Panc1 (cell line): ENCODE data around the gene CKS1B. TPM values are rescaled to one million over a fixed set of nuclear protein-coding genes. Genes with fewer than 3 reads are reported as not detected.

ENCODE experiments used
- ATAC-seq: fragments of 200-7000 bp; cut with Tn5 transposase; 2 replicates; pipeline ENCODE4 v1.9.1; 2020; ENCODE audit warnings: mild to moderate bottlenecking, moderate library complexity
- BruUV-seq: library from RNA; stranded (reverse); fragments of 400-500 nt; replicated peaks from 2 replicates; lab custom pipeline; 2021; lab: Mats Ljungman, UMichigan
- CTCF ChIA-PET: fragments of 300-600 bp; sonication (Branson Sonifier 250); formaldehyde crosslinking; loops from one replicate; lab custom pipeline; 2022; ENCODE audit warnings: antibody characterized with exemption; lab: Charles Lee
- POLR2A ChIA-PET: fragments of 300-600 bp; sonication (Branson Sonifier 250); formaldehyde crosslinking; loops from one replicate; lab custom pipeline; 2022; ENCODE audit warnings: antibody characterized with exemption; lab: Charles Lee
- DNase-seq: peaks from one replicate; pipeline ENCODE4 v3.0.0-alpha.2; 2010; ENCODE audit warnings: low read depth, low spot score
- H3K27ac ChIP-seq: 2 replicates; pipeline ENCODE4 v1.5.1; 2011; ENCODE audit warnings: mild to moderate bottlenecking, low read length, inconsistent platforms
- H3K27me3 ChIP-seq: fragments of 200-500 bp; sonication (Bioruptor generic); 2 replicates; pipeline ENCODE4 v1.6.0; 2014; ENCODE audit warnings: low read length, inconsistent platforms; ENCODE audit not compliant: control insufficient read depth, insufficient read depth
- H3K36me3 ChIP-seq: fragments of 200-500 bp; sonication (Bioruptor generic); 2 replicates; pipeline ENCODE4 v1.5.1; 2014; ENCODE audit warnings: inconsistent platforms, mild to moderate bottlenecking, low read length, moderate library complexity; ENCODE audit not compliant: control insufficient read depth, insufficient read depth
- H3K4me1 ChIP-seq: 2 replicates; pipeline ENCODE4 v1.5.1; 2011; ENCODE audit warnings: inconsistent platforms, mild to moderate bottlenecking, low read length, moderate library complexity; ENCODE audit not compliant: control insufficient read depth, insufficient read depth
- H3K4me3 ChIP-seq, 2 experiments: 2 replicates each; pipeline ENCODE4 v1.5.1; 2011 to 2012; ENCODE audit warnings: low read depth in 2 of 2, low read length in 2 of 2, mild to moderate bottlenecking in 2 of 2, inconsistent platforms in 1 of 2, moderate library complexity in 1 of 2
- H3K9me3 ChIP-seq: fragments of 200-500 bp; sonication (Bioruptor generic); 2 replicates; pipeline ENCODE4 v1.5.1; 2014; ENCODE audit warnings: low read depth, mild to moderate bottlenecking, inconsistent platforms, low read length, moderate library complexity; ENCODE audit not compliant: control insufficient read depth, insufficient read depth
- CTCF ChIP-seq: fragments of 450-650 bp; IDR thresholded peaks from 2 replicates; pipeline ENCODE4 v1.5.1; 2017; ENCODE audit warnings: mild to moderate bottlenecking
- POLR2AphosphoS5 ChIP-seq: IDR thresholded peaks from 2 replicates; pipeline ENCODE4 v1.6.1; 2012; ENCODE audit warnings: mild to moderate bottlenecking, low read depth, low read length, moderate library complexity
- SIN3A ChIP-seq: IDR thresholded peaks from 2 replicates; pipeline ENCODE4 v1.6.1; 2012; ENCODE audit warnings: low read depth, mild to moderate bottlenecking, low read length, moderate library complexity, borderline replicate concordance; ENCODE audit not compliant: insufficient read depth
- TCF7L2 ChIP-seq: IDR thresholded peaks from 2 replicates; pipeline ENCODE4 v1.6.1; 2011; ENCODE audit warnings: mild to moderate bottlenecking, low read depth, low read length, inconsistent platforms
- in situ Hi-C: cut with HindIII; loops from 2 replicates; pipeline ENCODE4 v1.10.0; 2016; ENCODE audit warnings: low sequenced_read_pairs, low pct_unique_long_range_greater_than_20kb
- intact Hi-C: fragments of 100-400 bp; cut with micrococcal nuclease; formaldehyde crosslinking; loops from one replicate; pipeline ENCODE4 v1.10.0; 2022; ENCODE audit not compliant: unreplicated experiment
- total RNA-seq: library from RNA; stranded (reverse); gene quantifications from one replicate; pipeline ENCODE4 v1.2.1, GENCODE V29; 2021; ENCODE audit not compliant: unreplicated experiment
- TF ChIP-seq, protein P1 (sequence below), 2 experiments: IDR thresholded peaks; 2 replicates each; pipeline ENCODE4 v1.6.1; 2011 to 2012; ENCODE audit warnings: low read depth in 2 of 2, control low read depth in 1 of 2, low read length in 1 of 2, mild to moderate bottlenecking in 1 of 2, moderate library complexity in 1 of 2; ENCODE audit not compliant: insufficient read depth in 1 of 2

The CKS1B gene
- total RNA-seq, 1 experiment from 2014 or later = 212 TPM

DNA sequence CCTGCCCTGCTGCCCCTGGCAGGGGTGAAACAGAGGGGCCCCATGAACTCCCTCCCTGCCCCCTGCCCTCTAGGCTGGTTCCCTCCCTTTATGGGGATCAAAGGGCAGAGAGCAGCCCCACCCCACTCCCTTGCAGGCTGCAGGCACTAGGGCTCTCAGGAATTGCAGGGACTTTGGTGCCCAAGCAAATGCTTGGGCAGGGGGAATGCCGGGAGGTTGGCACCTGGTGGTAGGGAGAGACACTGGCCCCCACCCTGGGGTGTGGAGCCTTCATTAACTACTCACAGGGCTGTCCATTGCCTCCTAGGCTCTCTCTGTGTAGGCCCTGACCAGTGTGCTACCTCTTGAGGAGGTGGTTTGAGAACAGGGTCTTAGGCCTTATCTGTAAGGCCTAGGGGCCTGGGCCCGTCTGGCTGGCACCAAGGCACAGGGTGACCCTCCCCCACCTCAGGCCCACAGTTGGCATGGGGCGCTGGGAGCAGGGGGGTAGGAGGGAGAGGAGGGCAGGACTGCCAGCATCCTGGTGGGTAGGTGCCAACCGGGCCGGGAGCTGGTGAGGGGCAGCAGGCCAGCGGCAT is 32.9 kb downstream of the CKS1B start:
- Histone ChIP-seq H3K27ac (no peak overlapping the region), H3K4me3 (no peak overlapping the region), H3K27me3 (no peaks in the 10 kb centered on the region), H3K4me1 (peaks cover 45% of the 10 kb centered on the region), H3K36me3 (peaks cover 5% of the 10 kb centered on the region; the same call in 1 of the 2 replicates), H3K9me3 (no peaks in the 10 kb centered on the region)
- TF ChIP-seq, protein P1, sequence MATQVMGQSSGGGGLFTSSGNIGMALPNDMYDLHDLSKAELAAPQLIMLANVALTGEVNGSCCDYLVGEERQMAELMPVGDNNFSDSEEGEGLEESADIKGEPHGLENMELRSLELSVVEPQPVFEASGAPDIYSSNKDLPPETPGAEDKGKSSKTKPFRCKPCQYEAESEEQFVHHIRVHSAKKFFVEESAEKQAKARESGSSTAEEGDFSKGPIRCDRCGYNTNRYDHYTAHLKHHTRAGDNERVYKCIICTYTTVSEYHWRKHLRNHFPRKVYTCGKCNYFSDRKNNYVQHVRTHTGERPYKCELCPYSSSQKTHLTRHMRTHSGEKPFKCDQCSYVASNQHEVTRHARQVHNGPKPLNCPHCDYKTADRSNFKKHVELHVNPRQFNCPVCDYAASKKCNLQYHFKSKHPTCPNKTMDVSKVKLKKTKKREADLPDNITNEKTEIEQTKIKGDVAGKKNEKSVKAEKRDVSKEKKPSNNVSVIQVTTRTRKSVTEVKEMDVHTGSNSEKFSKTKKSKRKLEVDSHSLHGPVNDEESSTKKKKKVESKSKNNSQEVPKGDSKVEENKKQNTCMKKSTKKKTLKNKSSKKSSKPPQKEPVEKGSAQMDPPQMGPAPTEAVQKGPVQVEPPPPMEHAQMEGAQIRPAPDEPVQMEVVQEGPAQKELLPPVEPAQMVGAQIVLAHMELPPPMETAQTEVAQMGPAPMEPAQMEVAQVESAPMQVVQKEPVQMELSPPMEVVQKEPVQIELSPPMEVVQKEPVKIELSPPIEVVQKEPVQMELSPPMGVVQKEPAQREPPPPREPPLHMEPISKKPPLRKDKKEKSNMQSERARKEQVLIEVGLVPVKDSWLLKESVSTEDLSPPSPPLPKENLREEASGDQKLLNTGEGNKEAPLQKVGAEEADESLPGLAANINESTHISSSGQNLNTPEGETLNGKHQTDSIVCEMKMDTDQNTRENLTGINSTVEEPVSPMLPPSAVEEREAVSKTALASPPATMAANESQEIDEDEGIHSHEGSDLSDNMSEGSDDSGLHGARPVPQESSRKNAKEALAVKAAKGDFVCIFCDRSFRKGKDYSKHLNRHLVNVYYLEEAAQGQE (IDR thresholded peaks at IDR 0.05; ENCODE audit: insufficient read depth in 1 of 2, low read depth in 2 of 2, low read length in 1 of 2) = no peak
- TF ChIP-seq SIN3A (no peak), TCF7L2 (no peak), POLR2AphosphoS5 (no peak), CTCF (no peak)
- in situ Hi-C loops (no loop called here), intact Hi-C loops (no loop called here)
- CTCF ChIA-PET = interaction anchor here (0.6 to 0.7 kb wide), 2 partner anchors 31 to 74 kb away, joined by 3 read pairs; no protein-coding TSS in a partner anchor
- POLR2A ChIA-PET = interaction anchor here (0.7 kb wide), 1 partner anchor 15 kb away, joined by 3 read pairs; no protein-coding TSS in a partner anchor
- ATAC-seq (no peak), DNase-seq (no peak)
- no TSS peak for BruUV-seq

GRCh38 chr1:155008015-155008941 is 33.8 kb downstream of the CKS1B start:
- H3K4me1 ChIP-seq = peaks cover 54% of the 10 kb centered on the region
- CTCF ChIA-PET = interaction anchor here (0.7 kb wide), 1 partner anchor 75 kb away, joined by 3 read pairs; no protein-coding TSS in a partner anchor
- TF ChIP-seq TCF7L2 (no peak), SIN3A (no peak), POLR2AphosphoS5 (no peak), CTCF (no peak)
- TF ChIP-seq, protein P1 (IDR thresholded peaks at IDR 0.05; ENCODE audit: insufficient read depth in 1 of 2, low read depth in 2 of 2, low read length in 1 of 2) = no peak
- no peaks in the 10 kb centered on the region for H3K9me3 ChIP-seq
- 0 out of 2 replicates have a peak, but pooled peaks cover 2% of the 10 kb centered on the region for H3K36me3 ChIP-seq
- POLR2A ChIA-PET = interaction anchor here (0.6 kb wide), 1 partner anchor 56 kb away, joined by 8 read pairs; no protein-coding TSS in a partner anchor
- DNase-seq (no peak), ATAC-seq (no peak)
- no peak overlapping the region for H3K27ac ChIP-seq
- H3K27me3 ChIP-seq = no peaks in the 10 kb centered on the region
- in situ Hi-C loops = no loop called here
- no TSS peak for BruUV-seq
- intact Hi-C loops = no loop called here
- no peak overlapping the region for H3K4me3 ChIP-seq
